Measurements from ENCODE around the gene AREL1.

AREL1 gene

GRCh38 chr14:74667758-74668157, 45.1 kb downstream of the AREL1 start:
- TF ChIP-seq HDGF (IDR thresholded peaks at IDR 0.05; ENCODE audit: borderline replicate concordance) (no peak), CTBP1 (IDR thresholded peaks at IDR 0.05; ENCODE audit: borderline replicate concordance) (no peak), FOXM1 (IDR thresholded peaks at IDR 0.05; ENCODE audit: borderline replicate concordance) (no peak), ARNT (IDR thresholded peaks at IDR 0.05) (no peak), BHLHE40 (IDR thresholded peaks at IDR 0.05; ENCODE audit: borderline replicate concordance) (no peak), ELF4 (IDR thresholded peaks at IDR 0.05) (no peak), SP1 (IDR thresholded peaks at IDR 0.05) (no peak), TARDBP (IDR thresholded peaks at IDR 0.05) (no peak), FOXK2 (IDR thresholded peaks at IDR 0.05) (no peak), NFRKB (IDR thresholded peaks at IDR 0.05) (no peak), FOXA1 (IDR thresholded peaks at IDR 0.05) (no peak), LEF1 (IDR thresholded peaks at IDR 0.05; ENCODE audit: borderline replicate concordance) (no peak), PKNOX1 (IDR thresholded peaks at IDR 0.05) (no peak), L3MBTL2 (conservative IDR thresholded peaks at IDR 0.05) (no peak), ZNF384 (IDR thresholded peaks at IDR 0.05) (no peak), SUZ12 (IDR thresholded peaks at IDR 0.05) (no peak)
- ChIA-PET CTCF (no interaction called here), POLR2A (no interaction called here)
- no peak for DNase-seq (ENCODE audit: extremely low spot score)

- ChIA-PET CTCF (no interaction called here), POLR2A (no interaction called here)
- TF ChIP-seq SUZ12 (IDR thresholded peaks at IDR 0.05), result no peak
- TF ChIP-seq CTBP1 (IDR thresholded peaks at IDR 0.05; ENCODE audit: borderline replicate concordance), result no peak
- no peak for TF ChIP-seq L3MBTL2 (conservative IDR thresholded peaks at IDR 0.05)
- no peak for TF ChIP-seq PKNOX1 (IDR thresholded peaks at IDR 0.05)
- TF ChIP-seq SP1 (IDR thresholded peaks at IDR 0.05), result no peak
- TF ChIP-seq FOXM1 (IDR thresholded peaks at IDR 0.05; ENCODE audit: borderline replicate concordance), result no peak
- no peak for TF ChIP-seq ELF4 (IDR thresholded peaks at IDR 0.05)
- TF ChIP-seq LEF1 (IDR thresholded peaks at IDR 0.05; ENCODE audit: borderline replicate concordance), result no peak
- TF ChIP-seq ARNT (IDR thresholded peaks at IDR 0.05), result no peak
- TF ChIP-seq HDGF (IDR thresholded peaks at IDR 0.05; ENCODE audit: borderline replicate concordance), result no peak
- no peak for DNase-seq (ENCODE audit: extremely low spot score)
These were observed 48.2 kb downstream of the AREL1 start for GRCh38 chr14:74664717-74665116.

- POLR2A ChIA-PET, result no interaction called here
- TF ChIP-seq SUZ12 (IDR thresholded peaks at IDR 0.05), result no peak
- TF ChIP-seq BHLHE40 (IDR thresholded peaks at IDR 0.05; ENCODE audit: borderline replicate concordance), result no peak
- TF ChIP-seq SP1 (IDR thresholded peaks at IDR 0.05), result no peak
- no peak for TF ChIP-seq FOXA1 (IDR thresholded peaks at IDR 0.05)
- no peak for TF ChIP-seq CTBP1 (IDR thresholded peaks at IDR 0.05; ENCODE audit: borderline replicate concordance)
- no peak for TF ChIP-seq ZNF384 (IDR thresholded peaks at IDR 0.05)
- CTCF ChIA-PET, result no interaction called here
- DNase-seq (ENCODE audit: extremely low spot score), result no peak
These were observed 49.0 kb downstream of the AREL1 start for GRCh38 chr14:74663884-74664283.

- TF ChIP-seq TARDBP (IDR thresholded peaks at IDR 0.05) (no peak), NFRKB (IDR thresholded peaks at IDR 0.05) (no peak), HDGF (IDR thresholded peaks at IDR 0.05; ENCODE audit: borderline replicate concordance) (no peak), FOXK2 (IDR thresholded peaks at IDR 0.05) (no peak), SUZ12 (IDR thresholded peaks at IDR 0.05) (no peak), FOXA1 (IDR thresholded peaks at IDR 0.05) (no peak), PKNOX1 (IDR thresholded peaks at IDR 0.05) (no peak), L3MBTL2 (conservative IDR thresholded peaks at IDR 0.05) (no peak), LEF1 (IDR thresholded peaks at IDR 0.05; ENCODE audit: borderline replicate concordance) (no peak), BHLHE40 (IDR thresholded peaks at IDR 0.05; ENCODE audit: borderline replicate concordance) (no peak), FOXM1 (IDR thresholded peaks at IDR 0.05; ENCODE audit: borderline replicate concordance) (no peak), ZNF384 (IDR thresholded peaks at IDR 0.05) (no peak), ELF4 (IDR thresholded peaks at IDR 0.05) (no peak), ARNT (IDR thresholded peaks at IDR 0.05) (no peak), CTBP1 (IDR thresholded peaks at IDR 0.05; ENCODE audit: borderline replicate concordance) (no peak)
- no peak for DNase-seq (ENCODE audit: extremely low spot score)
- POLR2A ChIA-PET, result no interaction called here
- CTCF ChIA-PET, result no interaction called here
These were observed 51.0 kb downstream of the AREL1 start for GRCh38 chr14:74661726-74662450.

GRCh38 chr14:74660863-74661262, 52.0 kb downstream of the AREL1 start:
- ChIA-PET POLR2A (no interaction called here), CTCF (no interaction called here)
- no peak for TF ChIP-seq FOXM1 (IDR thresholded peaks at IDR 0.05; ENCODE audit: borderline replicate concordance)
- no peak for TF ChIP-seq CTBP1 (IDR thresholded peaks at IDR 0.05; ENCODE audit: borderline replicate concordance)
- TF ChIP-seq TARDBP (IDR thresholded peaks at IDR 0.05), result no peak
- no peak for TF ChIP-seq HDGF (IDR thresholded peaks at IDR 0.05; ENCODE audit: borderline replicate concordance)
- TF ChIP-seq NFRKB (IDR thresholded peaks at IDR 0.05), result no peak
- TF ChIP-seq ELF4 (IDR thresholded peaks at IDR 0.05), result no peak
- no peak for TF ChIP-seq L3MBTL2 (conservative IDR thresholded peaks at IDR 0.05)
- TF ChIP-seq BHLHE40 (IDR thresholded peaks at IDR 0.05; ENCODE audit: borderline replicate concordance), result no peak
- TF ChIP-seq SP1 (IDR thresholded peaks at IDR 0.05), result no peak
- TF ChIP-seq SUZ12 (IDR thresholded peaks at IDR 0.05), result no peak
- no peak for TF ChIP-seq LEF1 (IDR thresholded peaks at IDR 0.05; ENCODE audit: borderline replicate concordance)
- no peak for TF ChIP-seq ZNF384 (IDR thresholded peaks at IDR 0.05)
- TF ChIP-seq PKNOX1 (IDR thresholded peaks at IDR 0.05), result no peak
- TF ChIP-seq ARNT (IDR thresholded peaks at IDR 0.05), result no peak
- TF ChIP-seq FOXK2 (IDR thresholded peaks at IDR 0.05), result no peak
- TF ChIP-seq FOXA1 (IDR thresholded peaks at IDR 0.05), result no peak

More at GRCh38 chr14:74660863-74661262, 52.0 kb downstream of the AREL1 start:
- no peak for DNase-seq (ENCODE audit: extremely low spot score)

Measured in HEK293T (cell line).